HG02678 (cell line): ENCODE data around the gene AKAP13.

ENCODE experiments used
- ATAC-seq: cut with Tn5 transposase; IDR thresholded peaks from one replicate; pipeline ENCODE4 v1.9.1; 2021; ENCODE audit warnings: mild to moderate bottlenecking, moderate library complexity; ENCODE audit not compliant: unreplicated experiment

The AKAP13 gene

GRCh38 chr15:85381850-85382751 is 1.7 kb downstream of the AKAP13 start:
- ATAC-seq, result no peak

GRCh38 chr15:85382942-85383341 is 2.5 kb downstream of the AKAP13 start:
- ATAC-seq, result no peak

DNA sequence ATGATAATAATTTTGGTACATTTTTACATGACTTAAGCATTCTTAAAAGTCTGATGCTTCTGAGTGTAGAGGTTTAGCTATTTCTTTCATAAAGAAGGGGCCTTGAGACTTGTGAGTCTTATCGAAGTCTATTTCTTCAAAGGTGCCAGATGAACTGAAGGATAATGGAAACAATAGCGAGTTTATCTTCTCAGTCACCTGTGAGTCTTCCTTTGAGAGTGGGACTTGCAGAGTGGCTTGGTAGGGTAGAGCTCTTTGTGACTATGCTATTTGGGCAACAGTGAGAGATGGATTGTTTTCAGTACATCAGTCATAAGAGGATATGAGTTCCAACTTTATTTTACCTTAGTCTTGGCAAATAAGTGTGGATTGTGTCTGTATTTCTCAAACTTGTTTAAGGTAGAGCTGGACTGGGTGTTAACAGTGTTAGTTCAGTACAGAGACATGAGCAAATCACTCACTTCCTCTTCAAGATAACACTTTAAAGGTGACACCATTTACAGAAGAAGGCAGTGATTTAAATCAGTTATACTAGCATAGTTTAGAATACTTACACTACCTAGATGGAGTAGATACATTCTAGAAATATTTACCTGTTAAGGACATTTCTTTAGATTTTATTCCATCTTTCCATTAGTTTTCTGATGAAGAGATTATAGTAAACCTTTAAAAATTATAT is 3.2 kb downstream of the AKAP13 start:
- no peak for ATAC-seq

GRCh38 chr15:85386261-85386660 is 5.9 kb downstream of the AKAP13 start:
- no peak for ATAC-seq

GRCh38 chr15:85388566-85389305 is 8.3 kb downstream of the AKAP13 start:
- no peak for ATAC-seq

DNA sequence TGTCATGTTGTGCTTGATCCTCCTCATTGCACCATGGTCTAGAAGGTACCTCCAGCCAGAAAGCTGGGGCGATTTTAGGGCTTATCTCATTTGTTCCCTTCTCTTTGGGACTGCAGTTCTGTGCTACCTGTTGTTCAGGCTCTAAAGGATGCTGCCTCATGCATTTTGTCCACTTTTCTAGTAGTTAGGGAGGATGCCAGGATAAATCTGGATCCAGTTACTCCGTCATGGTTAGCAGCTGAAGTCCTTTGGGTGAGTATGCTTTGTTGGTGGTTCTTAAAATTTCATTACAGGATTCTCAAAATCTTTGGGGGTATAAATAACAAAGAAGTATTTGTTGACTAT is 8.9 kb downstream of the AKAP13 start:
- ATAC-seq, result no peak

GRCh38 chr15:85389772-85390171 is 9.4 kb downstream of the AKAP13 start:
- no peak for ATAC-seq

DNA sequence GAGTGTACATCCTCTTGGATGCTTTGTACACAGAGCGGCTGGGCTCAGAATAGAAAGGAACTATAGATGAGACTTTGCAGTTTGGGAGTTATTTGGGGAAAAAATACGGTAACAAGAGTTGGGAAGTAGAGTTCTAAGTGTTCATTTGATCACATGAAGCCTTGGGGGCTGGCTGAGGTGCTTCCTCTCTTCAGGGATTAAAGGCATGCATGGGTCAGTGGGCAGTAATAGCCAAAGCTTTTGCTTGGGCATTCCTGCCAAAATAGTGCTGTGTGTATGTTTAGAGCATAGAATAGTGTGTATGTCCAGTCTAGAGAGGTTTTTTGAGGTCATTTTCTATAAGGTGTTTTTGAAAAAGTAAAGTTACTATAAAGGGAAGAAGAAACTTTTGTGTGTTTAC is 12.8 kb downstream of the AKAP13 start:
- ATAC-seq, result no peak

GRCh38 chr15:85394554-85395333 is 14.3 kb downstream of the AKAP13 start:
- ATAC-seq, result no peak

GRCh38 chr15:85396554-85396953 is 16.2 kb downstream of the AKAP13 start:
- no peak for ATAC-seq

- no peak for ATAC-seq
Measured at GRCh38 chr15:85397151-85397550, 16.7 kb downstream of the AKAP13 start.

- ATAC-seq, result no peak
Measured at GRCh38 chr15:85397926-85398325, 17.5 kb downstream of the AKAP13 start.

DNA sequence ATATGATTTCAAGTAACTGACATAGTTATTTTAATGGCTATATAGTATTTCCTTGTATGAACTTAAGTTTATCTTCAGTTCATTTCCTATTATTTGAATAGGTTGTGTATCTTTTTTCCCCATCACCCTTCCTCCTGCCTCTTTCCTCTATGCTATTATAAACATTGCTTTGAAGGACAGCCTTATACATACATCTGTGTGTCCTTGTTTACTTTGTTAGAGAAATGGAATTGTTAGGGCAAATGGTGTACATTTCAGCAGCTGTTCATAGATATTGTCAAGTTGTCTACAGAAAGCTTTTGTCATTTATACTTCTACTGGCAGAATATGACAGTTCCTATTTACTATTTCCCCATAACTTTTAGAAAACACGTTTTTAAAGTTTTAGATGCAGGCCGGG is 18.4 kb downstream of the AKAP13 start:
- no peak for ATAC-seq

DNA sequence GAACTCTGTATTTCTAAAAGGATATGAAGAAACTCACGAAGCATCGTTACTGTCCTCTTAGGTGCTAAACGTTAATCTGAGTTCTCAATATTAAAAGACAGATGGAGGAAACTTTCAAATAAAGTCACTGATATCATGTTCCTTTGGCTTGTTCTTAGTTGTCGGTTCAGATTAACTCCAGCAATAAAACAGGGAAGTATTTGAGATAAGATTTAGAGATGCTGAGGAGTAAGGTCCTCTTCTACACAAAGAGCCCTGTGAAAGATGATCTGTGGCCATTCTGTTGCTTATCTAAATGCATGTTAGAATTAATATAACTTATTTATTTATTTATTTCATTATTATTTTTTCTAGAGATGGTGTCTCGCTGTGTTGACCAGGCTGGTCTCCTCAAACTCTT is 19.2 kb downstream of the AKAP13 start:
- ATAC-seq, result no peak

DNA sequence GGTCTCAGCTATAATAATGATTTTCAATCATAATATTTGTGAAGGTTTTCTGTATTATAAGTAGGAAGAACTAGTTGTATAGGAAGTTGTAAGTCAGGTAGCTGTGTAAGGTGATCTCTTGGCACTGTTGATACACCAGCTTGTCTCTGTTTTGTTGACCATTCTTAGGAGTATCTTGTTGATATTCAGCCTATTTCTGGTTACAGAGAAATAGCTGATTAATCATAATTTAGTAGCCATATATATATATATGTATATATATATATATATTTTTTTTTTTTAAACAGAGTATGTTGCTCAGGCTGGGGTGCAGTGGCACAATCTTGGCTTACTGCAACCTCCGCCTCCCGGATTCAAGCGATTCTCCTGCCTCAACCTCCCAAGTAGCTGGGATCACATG is 20.2 kb downstream of the AKAP13 start:
- ATAC-seq, result no peak

DNA sequence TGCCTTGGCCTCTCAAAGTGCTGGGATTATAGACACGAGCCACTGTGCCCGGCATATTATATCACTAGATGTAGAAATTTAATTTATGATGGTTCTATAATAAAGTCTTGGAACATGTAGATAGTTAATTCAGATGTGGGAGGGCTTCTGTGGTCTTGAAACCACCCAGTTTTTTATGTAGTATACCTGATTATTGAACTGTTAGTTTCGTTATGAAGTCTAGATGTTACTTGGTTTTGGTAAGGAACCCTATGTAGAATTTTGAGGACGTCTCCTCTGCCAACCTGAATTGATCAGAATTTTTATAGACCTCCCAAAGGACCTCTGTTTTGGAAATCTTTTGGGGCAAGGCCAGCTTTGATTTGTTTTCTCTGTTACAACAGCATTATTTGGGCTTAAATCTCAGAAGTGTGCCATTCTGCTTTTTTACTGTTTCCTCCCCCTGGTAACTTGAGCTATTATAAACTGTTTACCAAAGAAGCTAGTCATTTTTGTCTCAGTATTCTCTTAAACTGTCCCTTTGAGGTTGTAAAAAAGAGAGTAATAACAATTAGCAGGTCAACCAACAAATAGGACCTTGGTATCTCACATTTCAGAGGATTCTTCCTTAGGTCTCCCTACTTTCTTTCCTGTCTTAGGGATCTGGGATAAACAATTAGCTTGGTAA is 20.8 kb downstream of the AKAP13 start:
- peak; percentile 68 for ATAC-seq

- ATAC-seq, result no peak
Measured at GRCh38 chr15:85402195-85402881, 21.9 kb downstream of the AKAP13 start.

DNA sequence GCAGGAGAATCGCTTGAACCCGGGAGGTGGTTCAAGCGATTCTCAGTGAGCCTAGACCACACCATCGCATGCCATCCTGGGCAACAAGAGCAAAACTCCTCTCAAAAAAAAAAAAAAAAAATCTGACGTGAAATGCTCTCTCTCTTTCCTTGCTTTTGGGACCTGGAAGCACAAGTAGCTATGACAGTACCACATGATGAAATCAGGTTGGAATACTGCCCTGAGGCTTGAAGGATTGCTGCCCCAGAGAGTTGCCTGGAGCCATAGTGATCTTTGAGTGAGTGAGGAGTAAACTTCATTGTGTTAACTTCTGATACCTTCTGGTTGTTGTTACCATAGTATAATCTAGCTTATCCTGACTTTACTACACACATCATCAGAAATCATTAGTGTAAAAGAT is 23.3 kb downstream of the AKAP13 start:
- no peak for ATAC-seq

DNA sequence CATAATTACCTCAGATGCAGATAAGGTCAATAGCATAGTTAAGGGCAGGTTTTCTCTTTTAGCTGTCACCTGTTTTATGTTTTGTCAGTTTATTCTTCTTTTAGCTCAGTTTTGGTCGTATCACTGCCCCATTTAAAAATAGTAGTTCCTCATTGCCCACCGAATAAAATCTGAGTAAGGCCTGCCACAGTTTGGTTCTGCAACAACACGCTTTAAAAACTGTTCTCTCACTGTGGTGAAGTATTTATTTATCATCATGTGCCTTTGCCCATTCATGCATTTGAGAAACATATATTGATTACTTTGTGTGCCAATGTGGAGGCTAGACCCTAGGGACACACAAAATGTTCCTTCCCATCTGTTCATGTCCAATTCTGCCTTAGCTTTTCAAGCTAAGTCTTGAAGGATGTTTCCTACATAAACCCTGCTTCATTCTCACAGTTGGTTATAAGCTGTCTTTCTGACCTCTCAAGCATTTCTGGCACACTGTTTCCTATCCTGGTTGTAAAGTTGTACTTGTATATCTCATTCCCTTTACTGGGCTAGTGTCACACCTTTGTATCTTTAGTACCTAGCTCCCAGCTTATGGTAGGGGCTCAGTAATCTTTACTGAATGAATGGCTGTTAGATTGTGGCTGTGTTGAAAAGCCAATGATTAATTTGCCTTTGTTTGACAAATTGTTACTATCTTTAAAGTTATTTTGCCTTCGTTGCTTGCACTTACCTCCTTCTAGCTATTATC is 23.9 kb downstream of the AKAP13 start:
- ATAC-seq, result no peak
